Activated CD4-positive, alpha-beta memory T cell treated with anti-CD3 and anti-CD28 coated beads for 36 hours (primary cell): ENCODE measurements around the gene ARR3. TPM values are rescaled to one million over a fixed set of nuclear protein-coding genes. Genes with fewer than 3 reads are reported as not detected.
"Not testable (repeated sequence)": the region's sequence is repeated elsewhere in the genome, so short reads cannot be mapped to it uniquely, and the experiment has no call there.

Experiments
- CTCF ChIA-PET: fragments of 350-600 bp; sonication (Branson Sonifier 250); formaldehyde crosslinking; loops from one replicate; lab custom pipeline; 2021; ENCODE audit warnings: antibody characterized with exemption, inconsistent platforms; lab: Charles Lee
- POLR2A ChIA-PET: fragments of 350-600 bp; sonication (Branson Sonifier 250); formaldehyde crosslinking; loops from one replicate; lab custom pipeline; 2021; ENCODE audit warnings: antibody characterized with exemption; lab: Charles Lee
- DNase-seq: peaks from one replicate; pipeline ENCODE4 v3.0.0-alpha.2; 2020
- H3K27ac Mint-ChIP-seq: one replicate; pipeline ENCODE4 v1.8.0; 2021; ENCODE audit warnings: mixed read lengths
- H3K27me3 Mint-ChIP-seq: one replicate; pipeline ENCODE4 v1.8.0; 2021; ENCODE audit warnings: mixed read lengths
- H3K36me3 Mint-ChIP-seq: one replicate; pipeline ENCODE4 v1.8.0; 2021; ENCODE audit warnings: mixed read lengths
- H3K4me1 Mint-ChIP-seq: one replicate; pipeline ENCODE4 v1.8.0; 2021; ENCODE audit warnings: low read depth, mixed read lengths
- H3K4me3 Mint-ChIP-seq: one replicate; pipeline ENCODE4 v1.8.0; 2021; ENCODE audit warnings: mild to moderate bottlenecking, mixed read lengths
- H3K9me3 Mint-ChIP-seq: one replicate; pipeline ENCODE4 v1.8.0; 2021; ENCODE audit warnings: mixed read lengths
- intact Hi-C: fragments of 100-400 bp; cut with micrococcal nuclease; formaldehyde crosslinking; loops from one replicate; pipeline ENCODE4 v1.15.1; 2023
- total RNA-seq, 2 experiments: library from RNA; stranded (reverse); gene quantifications; one replicate each; pipeline ENCODE4 v1.2.3, GENCODE V29; 2021

ARR3 gene
- total RNA-seq, 2 experiments from 2014 or later, result not detected

DNA sequence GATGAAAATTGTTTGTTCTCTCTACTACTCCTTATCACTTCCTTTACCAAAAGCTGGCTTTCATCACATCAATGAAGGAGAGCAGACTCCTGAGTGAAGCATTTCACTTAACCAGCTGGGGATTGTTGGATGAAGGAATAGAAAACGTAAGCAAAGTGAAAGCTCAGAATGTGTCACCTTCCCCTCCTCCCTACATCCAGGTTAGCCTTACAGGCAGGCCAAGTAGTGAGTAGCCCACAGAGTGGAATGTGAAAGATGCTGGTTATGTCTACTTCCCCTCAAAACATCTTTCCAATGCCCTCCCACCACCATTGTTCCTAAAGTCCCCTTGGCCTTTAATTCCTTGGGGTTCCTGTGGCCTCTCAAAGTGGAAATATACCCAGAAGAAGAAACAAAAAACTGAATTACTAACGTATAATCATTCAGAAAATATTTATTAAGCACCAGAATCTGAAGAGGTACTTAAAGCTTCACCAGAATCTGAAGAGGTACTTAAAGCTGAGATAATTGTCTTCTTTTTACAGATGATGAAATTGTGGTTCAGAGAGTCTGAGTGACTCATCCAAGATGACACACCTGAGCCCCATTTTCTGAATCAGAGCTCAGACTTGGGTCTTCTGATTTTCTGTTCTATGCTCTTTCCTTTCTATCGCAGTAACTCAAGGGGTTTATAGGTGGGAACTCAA is 14.6 kb upstream of the ARR3 start:
- intact Hi-C loops, result no loop called here
- Mint-ChIP-seq H3K27ac (peak overlapping the region; percentile 82), H3K27me3 (no peaks in the 10 kb centered on the region), H3K9me3 (no peaks in the 10 kb centered on the region), H3K4me1 (peaks cover 16% of the 10 kb centered on the region), H3K4me3 (no peak overlapping the region), H3K36me3 (no peaks in the 10 kb centered on the region)
- DNase-seq, result peak; percentile 11
- ChIA-PET CTCF (no interaction called here), POLR2A (no interaction called here)

DNA sequence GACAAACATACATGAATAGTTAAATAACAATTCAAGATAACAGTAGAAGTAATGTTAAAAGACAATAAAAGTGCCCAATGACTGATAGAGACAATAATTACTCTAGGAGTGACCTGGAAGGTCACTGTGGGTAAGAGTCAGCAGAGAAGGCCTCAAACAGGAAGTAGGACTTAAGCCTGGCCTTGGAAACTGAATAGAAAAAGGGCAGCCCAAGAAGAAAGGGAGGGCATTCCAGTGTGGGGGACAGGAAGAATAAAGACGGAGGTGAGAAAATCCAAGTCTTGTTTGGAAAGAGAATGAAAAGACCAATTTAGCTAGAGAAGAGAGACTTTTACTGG is 14.1 kb upstream of the ARR3 start:
- no peaks in the 10 kb centered on the region for H3K27me3 Mint-ChIP-seq
- no peaks in the 10 kb centered on the region for H3K36me3 Mint-ChIP-seq
- peak overlapping the region; percentile 21 for H3K27ac Mint-ChIP-seq

DNA sequence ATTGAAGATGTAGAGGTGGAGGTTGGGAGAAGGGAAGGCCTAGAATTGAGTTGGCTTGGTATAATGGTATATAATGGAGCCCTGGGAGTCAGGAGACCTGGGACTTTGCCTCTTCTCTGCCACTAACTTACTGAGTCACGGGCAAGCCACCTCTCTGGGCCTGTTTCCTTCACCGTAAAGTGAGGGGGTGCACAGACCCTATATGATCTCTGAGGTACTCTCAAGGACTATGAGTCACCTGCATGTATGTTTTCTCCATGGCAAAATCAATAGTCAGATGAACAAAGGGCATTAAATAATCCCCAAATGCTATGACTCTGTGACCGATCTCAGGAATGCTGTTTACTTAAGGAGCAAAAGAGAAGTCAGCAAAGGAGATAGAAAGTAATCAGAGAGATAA is 13.2 kb upstream of the ARR3 start:
- Mint-ChIP-seq H3K9me3 (no peaks in the 10 kb centered on the region), H3K4me3 (no peak overlapping the region), H3K27me3 (no peaks in the 10 kb centered on the region), H3K36me3 (no peaks in the 10 kb centered on the region), H3K27ac (no peak overlapping the region), H3K4me1 (peaks cover 16% of the 10 kb centered on the region)
- intact Hi-C loops, result no loop called here
- no peak for DNase-seq
- POLR2A ChIA-PET, result no interaction called here
- CTCF ChIA-PET, result no interaction called here

More for the DNA sequence above, 14.1 kb upstream of the ARR3 start:
- Mint-ChIP-seq H3K9me3 (no peaks in the 10 kb centered on the region), H3K4me1 (peaks cover 16% of the 10 kb centered on the region), H3K4me3 (no peak overlapping the region)
- ChIA-PET POLR2A (interaction anchor here (0.6 kb wide), 1 partner anchor 1364 kb away, joined by 3 read pairs; no protein-coding TSS in a partner anchor), CTCF (no interaction called here)
- no peak for DNase-seq
- intact Hi-C loops, result no loop called here

DNA sequence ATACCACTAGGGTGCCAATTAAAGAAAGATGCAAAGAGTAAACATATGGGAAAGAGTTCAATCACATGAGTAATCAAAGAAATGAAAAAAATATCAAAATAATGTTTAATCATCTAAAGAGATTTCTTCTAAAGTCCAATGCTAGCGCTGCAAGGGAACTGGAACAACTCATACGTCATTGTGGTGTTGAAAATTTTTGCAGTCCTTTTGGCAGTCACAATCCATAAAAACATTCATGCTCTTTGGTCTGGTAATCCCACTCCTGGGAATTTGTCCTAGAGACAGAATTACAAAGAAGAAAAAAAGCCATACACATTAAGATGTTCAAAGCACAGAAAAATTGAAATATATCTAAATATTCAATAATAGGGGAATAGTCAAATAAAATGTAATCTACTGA is 12.7 kb upstream of the ARR3 start:
- Mint-ChIP-seq H3K4me3 (no peak overlapping the region), H3K9me3 (no peaks in the 10 kb centered on the region), H3K36me3 (no peaks in the 10 kb centered on the region), H3K27me3 (no peaks in the 10 kb centered on the region), H3K4me1 (peaks cover 16% of the 10 kb centered on the region), H3K27ac (no peak overlapping the region)
- POLR2A ChIA-PET, result no interaction called here
- CTCF ChIA-PET, result no interaction called here
- DNase-seq, result no peak
- intact Hi-C loops, result no loop called here

DNA sequence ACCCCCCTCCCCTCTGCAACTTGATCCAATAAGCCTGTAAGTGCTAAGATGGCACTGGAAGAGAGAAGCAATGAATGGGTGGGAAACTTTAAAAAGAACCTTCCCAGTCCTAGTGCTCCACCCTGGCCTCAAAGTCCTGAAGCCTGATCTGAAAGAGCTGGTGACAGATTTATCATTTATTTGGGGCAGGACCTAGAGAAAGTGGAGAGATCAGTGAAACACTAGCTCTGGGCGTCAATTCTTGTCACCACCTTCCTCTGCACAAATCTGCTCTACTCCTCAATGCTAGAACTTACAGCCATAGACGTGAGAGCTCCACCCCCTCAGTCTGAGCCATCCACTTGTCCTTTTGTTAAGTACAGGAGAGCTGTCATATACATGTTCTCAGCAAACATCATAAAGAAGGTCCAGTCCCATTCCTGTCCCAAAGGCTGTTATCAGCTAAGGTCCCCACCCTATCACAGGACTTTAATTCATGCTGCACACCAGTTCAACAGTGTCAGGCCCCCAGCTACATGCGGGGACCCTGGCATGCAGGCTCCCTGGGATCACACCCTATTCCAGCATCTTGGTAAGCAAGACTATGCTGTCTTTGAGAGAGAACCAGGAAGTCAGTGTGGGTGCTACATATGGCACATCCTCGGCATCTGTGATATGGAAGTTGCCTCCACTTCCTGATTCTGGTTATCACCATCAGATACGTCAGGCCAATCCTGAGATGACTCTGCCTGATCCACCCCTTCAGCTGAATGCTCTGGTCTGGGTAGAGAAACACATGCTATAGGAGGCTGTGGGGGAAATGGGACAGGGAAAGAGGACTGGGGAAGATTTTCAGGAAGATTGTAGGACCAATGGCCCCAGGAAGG is 10.5 kb upstream of the ARR3 start:
- Mint-ChIP-seq H3K4me1 (peaks cover 16% of the 10 kb centered on the region), H3K36me3 (no peaks in the 10 kb centered on the region), H3K4me3 (no peak overlapping the region), H3K9me3 (no peaks in the 10 kb centered on the region), H3K27me3 (no peaks in the 10 kb centered on the region), H3K27ac (no peak overlapping the region)
- intact Hi-C loops, result no loop called here
- no peak for DNase-seq
- ChIA-PET POLR2A (no interaction called here), CTCF (interaction anchor here (1.1 kb wide), 1 partner anchor 61 kb away, joined by 6 read pairs; no protein-coding TSS in a partner anchor)

DNA sequence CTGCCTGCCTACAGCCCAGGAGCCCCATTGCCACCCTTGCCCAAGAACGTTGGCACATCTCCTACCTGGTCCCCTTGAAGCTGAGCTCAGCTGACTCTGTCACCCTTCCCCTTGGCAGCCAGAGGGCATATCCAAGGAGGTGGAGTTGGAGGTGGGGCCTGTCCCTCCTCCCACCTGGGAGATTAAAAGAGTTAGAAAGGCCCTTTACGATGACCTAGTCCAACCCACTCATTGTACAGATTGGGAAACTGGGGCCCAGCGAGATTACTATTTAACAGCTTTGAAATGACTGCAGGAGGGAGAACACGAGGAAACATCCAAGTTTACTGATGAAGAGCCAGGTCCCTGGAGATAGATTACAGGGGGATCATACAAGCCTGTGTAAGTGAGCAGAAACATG is 8.0 kb upstream of the ARR3 start, which contains the start of gene P2RY4:
Gene P2RY4 (minus strand): TSS at position 101 of the 400 bp plus-strand sequence. CDS start 580 bp downstream, outside the sequence.
- Mint-ChIP-seq H3K9me3 (no peaks in the 10 kb centered on the region), H3K27ac (no peak within 1 kb of the TSS), H3K4me3 (no peak within 1 kb of the TSS), H3K36me3 (no peaks in the 10 kb centered on the region), H3K4me1 (no peaks in the 10 kb centered on the region), H3K27me3 (no peaks in the 10 kb centered on the region)
- POLR2A ChIA-PET, result no interaction called here
- no peak for DNase-seq
- intact Hi-C loops, result no loop called here
- CTCF ChIA-PET, result interaction anchor here (1.4 kb wide), 1 partner anchor 63 kb away, joined by 3 read pairs; no protein-coding TSS in a partner anchor

DNA sequence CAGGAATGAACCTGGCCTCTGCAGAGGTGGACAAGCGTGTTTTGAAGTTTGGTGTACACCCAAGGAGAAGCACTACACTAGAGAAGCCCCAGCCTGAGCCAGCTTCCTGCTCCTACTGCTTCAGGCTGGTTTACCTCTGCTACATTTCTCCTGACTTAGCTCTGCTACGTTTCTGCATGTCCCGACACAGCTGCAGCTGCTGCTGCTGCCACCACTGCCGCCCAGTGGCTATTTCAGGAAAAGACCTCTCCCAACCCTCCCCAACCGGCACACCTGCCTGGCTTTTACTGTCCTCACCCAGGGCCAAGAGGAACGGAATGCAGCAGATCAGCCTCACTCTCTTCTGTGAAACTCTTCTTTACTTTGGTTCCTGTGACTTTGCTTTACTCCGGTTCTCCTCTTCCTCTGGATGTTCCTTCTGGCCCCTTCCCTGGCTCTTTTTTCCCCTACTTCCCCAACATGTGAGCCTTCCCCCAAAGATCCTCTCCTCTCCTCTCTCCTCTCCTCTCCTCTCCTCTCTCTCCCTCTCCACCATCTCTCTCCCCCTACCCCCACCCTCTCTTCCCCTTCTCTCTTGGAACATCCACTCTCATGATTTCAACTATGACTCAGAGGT is 5.1 kb upstream of the ARR3 start:
- Mint-ChIP-seq H3K27ac (no peak overlapping the region), H3K4me1 (no peaks in the 10 kb centered on the region), H3K4me3 (no peak overlapping the region), H3K27me3 (no peaks in the 10 kb centered on the region), H3K9me3 (no peaks in the 10 kb centered on the region), H3K36me3 (no peaks in the 10 kb centered on the region)
- peak; percentile 50 for DNase-seq
- ChIA-PET POLR2A (no interaction called here), CTCF (interaction anchor here (0.7 to 1.0 kb wide), 2 partner anchors 57 to 66 kb away, joined by 3 read pairs; no protein-coding TSS in a partner anchor)
- intact Hi-C loops, result loop anchor here (1.0 kb wide), 1 partner anchor 66 kb away; no protein-coding TSS in a partner anchor

DNA sequence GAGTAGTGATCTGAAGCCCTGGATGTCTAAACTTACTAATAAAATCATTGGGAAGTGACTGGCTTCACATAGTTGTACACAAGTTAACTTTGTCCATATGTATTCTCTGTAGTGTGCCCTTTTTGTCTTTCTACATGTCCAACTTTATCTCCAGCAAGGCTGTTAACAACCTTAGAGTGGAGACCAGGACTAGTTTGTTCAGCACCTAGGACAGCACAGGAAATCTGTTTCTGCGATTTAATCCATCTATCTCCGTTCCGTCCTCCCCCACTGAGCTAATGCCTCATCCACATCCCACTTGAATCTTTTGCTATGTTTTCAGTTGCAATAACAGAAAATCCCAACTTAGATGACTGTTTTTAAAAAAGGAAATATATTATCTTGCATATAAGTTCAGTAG is 3.4 kb upstream of the ARR3 start:
- Mint-ChIP-seq H3K4me3 (no peak overlapping the region), H3K4me1 (no peaks in the 10 kb centered on the region), H3K27me3 (no peaks in the 10 kb centered on the region), H3K36me3 (no peaks in the 10 kb centered on the region), H3K27ac (no peak overlapping the region), H3K9me3 (no peaks in the 10 kb centered on the region)
- ChIA-PET CTCF (no interaction called here), POLR2A (no interaction called here)
- intact Hi-C loops, result no loop called here
- no peak for DNase-seq

DNA sequence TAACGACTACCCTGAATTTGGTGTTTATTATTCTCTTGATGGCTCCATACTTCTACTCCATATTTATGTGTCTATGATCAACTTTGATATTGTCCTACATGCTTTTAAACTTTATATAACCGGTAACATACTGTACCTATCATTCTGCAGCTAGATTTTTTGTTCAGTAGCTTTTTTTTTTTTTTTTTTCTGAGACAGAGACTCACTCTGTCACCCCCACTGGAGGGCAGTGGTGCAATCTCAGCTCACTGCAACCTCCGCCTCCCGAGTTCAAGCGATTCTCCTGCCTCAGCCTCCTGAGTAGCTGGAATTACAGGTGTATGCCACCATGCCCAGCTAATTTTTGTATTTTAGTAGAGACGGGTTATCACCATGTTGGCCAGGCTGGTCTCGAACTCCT is 5.9 kb downstream of the ARR3 start:
- H3K36me3 Mint-ChIP-seq, H3K9me3 Mint-ChIP-seq, H3K4me1 Mint-ChIP-seq, H3K27me3 Mint-ChIP-seq, intact Hi-C loops, POLR2A ChIA-PET, DNase-seq, H3K27ac Mint-ChIP-seq, H3K4me3 Mint-ChIP-seq: not testable (repeated sequence)
- CTCF ChIA-PET, result interaction anchor here (1.0 kb wide), 1 partner anchor 16 kb away, joined by 3 read pairs; the partner anchor contains the start of genes KIF4A and PDZD11

DNA sequence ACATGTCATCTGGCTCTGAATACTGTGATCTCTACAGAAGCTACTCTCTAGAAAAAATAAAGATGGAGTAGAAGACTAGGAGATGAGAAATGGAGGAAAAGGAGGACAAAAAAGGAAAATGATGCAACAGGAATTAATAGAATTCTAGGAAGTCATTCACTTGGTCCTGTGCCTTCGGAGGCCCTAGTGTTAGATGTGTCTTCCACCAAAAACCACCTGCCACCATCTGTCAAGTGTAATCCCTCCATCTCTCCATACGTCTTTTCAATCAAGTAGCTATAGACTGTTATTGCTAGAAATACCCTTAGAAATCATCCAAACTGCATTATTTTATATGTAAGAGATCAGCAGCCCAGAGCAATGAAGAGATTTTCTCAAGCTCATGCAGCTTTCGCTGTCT is 10.9 kb downstream of the ARR3 start:
- no peak for DNase-seq
- peaks cover 10% of the 10 kb centered on the region for H3K36me3 Mint-ChIP-seq
- H3K27me3 Mint-ChIP-seq, result no peaks in the 10 kb centered on the region
- H3K27ac Mint-ChIP-seq, result no peak overlapping the region
- POLR2A ChIA-PET, result no interaction called here
- CTCF ChIA-PET, result no interaction called here
- no peaks in the 10 kb centered on the region for H3K9me3 Mint-ChIP-seq
- no peaks in the 10 kb centered on the region for H3K4me1 Mint-ChIP-seq
- H3K4me3 Mint-ChIP-seq, result no peak overlapping the region
- intact Hi-C loops, result no loop called here

DNA sequence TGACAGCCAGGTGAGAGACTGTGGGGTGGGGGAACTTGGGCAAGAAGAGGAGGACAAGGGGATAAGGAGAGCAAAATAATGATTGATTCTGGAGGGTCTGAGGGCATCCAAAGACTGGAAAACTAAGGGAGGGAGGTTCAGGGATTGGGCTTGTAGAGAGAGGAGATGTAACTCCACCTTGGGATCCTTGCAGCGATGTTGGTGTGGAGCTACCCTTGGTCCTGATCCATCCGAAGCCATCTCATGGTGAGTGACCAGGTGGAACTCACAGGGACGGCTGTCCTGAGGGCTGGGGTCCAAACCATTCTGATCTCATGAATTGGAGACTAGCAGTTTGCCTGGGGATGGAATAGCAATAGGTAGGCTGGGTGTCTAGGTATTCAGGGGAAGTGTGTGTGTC is 12.4 kb downstream of the ARR3 start:
- Mint-ChIP-seq H3K9me3 (no peaks in the 10 kb centered on the region), H3K27me3 (no peaks in the 10 kb centered on the region), H3K36me3 (peaks cover 15% of the 10 kb centered on the region), H3K27ac (no peak overlapping the region), H3K4me1 (no peaks in the 10 kb centered on the region), H3K4me3 (no peak overlapping the region)
- intact Hi-C loops, result no loop called here
- ChIA-PET POLR2A (no interaction called here), CTCF (no interaction called here)
- DNase-seq, result no peak

DNA sequence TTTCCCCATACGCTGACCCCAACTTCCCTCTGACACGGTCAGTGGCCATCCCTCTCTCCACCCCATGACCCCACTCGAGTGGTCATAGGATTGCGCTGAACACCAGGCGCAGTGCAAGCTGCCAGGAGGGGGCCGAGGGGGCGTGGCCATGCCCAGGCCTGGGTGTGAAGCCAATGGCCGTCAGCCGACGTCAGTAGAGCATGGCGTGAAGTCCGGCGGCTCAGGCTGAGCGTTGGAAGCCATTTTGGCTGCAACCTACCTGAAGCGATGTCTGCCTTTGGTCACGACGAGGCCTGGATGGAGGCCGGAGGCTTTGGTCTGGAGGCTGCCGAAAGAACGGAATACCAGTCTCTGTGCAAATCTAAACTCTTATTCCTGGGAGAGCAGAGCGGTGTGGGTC is 13.8 kb downstream of the ARR3 start, which contains the start of gene RAB41:
Gene RAB41 (plus strand): TSS at position 222 of the 400 bp plus-strand sequence. CDS start 46 bp downstream, at position 268.
- H3K27me3 Mint-ChIP-seq, result no peaks in the 10 kb centered on the region
- no peak for DNase-seq
- no peak within 1 kb of the TSS for H3K4me3 Mint-ChIP-seq
- H3K36me3 Mint-ChIP-seq, result peaks cover 20% of the 10 kb centered on the region
- intact Hi-C loops, result no loop called here
- H3K4me1 Mint-ChIP-seq, result no peaks in the 10 kb centered on the region
- CTCF ChIA-PET, result no interaction called here
- H3K9me3 Mint-ChIP-seq, result no peaks in the 10 kb centered on the region
- no peak within 1 kb of the TSS for H3K27ac Mint-ChIP-seq
- POLR2A ChIA-PET, result no interaction called here
